Measurements from ENCODE around the gene TFAP2E.

TFAP2E gene

DNA sequence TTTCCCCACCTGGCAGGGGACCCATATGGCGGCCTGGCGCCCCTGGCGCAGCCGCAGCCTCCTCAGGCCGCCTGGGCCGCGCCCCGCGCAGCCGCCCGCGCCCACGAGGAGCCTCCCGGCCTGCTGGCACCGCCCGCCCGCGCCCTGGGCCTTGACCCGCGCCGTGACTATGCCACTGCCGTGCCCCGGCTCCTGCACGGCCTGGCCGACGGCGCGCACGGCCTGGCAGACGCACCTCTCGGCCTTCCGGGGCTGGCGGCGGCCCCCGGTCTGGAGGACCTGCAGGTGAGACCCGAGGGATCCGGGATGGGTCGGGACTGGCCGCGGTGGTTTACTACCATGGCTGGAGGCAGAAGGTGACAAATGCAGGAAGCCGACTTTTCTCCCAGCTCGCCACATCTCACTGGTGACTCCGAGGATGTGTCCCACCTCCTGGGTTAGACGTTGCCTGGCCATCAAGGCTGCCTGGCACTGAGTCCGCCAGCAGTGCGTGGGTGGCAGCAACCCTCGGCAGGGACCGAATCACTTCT, 1.1 kb downstream of the TFAP2E start:
- Histone ChIP-seq H3K4me1 (ENCODE audit: control insufficient read depth, low read length) (peaks cover 20% of the 10 kb centered on the region), H3K27ac (ENCODE audit: low read depth, low read length) (no peak overlapping the region), H3K36me3 (ENCODE audit: control insufficient read depth, low read length) (no peaks in the 10 kb centered on the region), H3K79me2 (ENCODE audit: control insufficient read depth, low read length) (no peaks in the 10 kb centered on the region), H3K4me2 (ENCODE audit: low read length) (no peak overlapping the region), H3F3A (ENCODE audit: control insufficient read depth, insufficient read depth) (peaks cover 4% of the 10 kb centered on the region; the same call in 1 of the 2 replicates), H3K4me3 (ENCODE audit: low read length) (no peak overlapping the region), H3K27me3 (ENCODE audit: control insufficient read depth, low read length) (peaks cover 34% of the 10 kb centered on the region), H3K9me2 (replicated peaks; ENCODE audit: control insufficient read depth, low read length) (no peaks in the 10 kb centered on the region), H3K9me3 (ENCODE audit: control insufficient read depth, insufficient read depth, low read length) (no peaks in the 10 kb centered on the region), H4K20me1 (ENCODE audit: control insufficient read depth, insufficient read depth, low read depth, low read length) (0 out of 2 replicates have a peak, but pooled peaks cover 3% of the 10 kb centered on the region)
- TF ChIP-seq EZH2phosphoT487 (IDR thresholded peaks at IDR 0.05; ENCODE audit: borderline replicate concordance, low read length) = no peak
- TF ChIP-seq, protein P1, sequence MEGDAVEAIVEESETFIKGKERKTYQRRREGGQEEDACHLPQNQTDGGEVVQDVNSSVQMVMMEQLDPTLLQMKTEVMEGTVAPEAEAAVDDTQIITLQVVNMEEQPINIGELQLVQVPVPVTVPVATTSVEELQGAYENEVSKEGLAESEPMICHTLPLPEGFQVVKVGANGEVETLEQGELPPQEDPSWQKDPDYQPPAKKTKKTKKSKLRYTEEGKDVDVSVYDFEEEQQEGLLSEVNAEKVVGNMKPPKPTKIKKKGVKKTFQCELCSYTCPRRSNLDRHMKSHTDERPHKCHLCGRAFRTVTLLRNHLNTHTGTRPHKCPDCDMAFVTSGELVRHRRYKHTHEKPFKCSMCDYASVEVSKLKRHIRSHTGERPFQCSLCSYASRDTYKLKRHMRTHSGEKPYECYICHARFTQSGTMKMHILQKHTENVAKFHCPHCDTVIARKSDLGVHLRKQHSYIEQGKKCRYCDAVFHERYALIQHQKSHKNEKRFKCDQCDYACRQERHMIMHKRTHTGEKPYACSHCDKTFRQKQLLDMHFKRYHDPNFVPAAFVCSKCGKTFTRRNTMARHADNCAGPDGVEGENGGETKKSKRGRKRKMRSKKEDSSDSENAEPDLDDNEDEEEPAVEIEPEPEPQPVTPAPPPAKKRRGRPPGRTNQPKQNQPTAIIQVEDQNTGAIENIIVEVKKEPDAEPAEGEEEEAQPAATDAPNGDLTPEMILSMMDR (IDR thresholded peaks at IDR 0.05; ENCODE audit: low read depth, low read length, poor library complexity, severe bottlenecking) = no peak

DNA sequence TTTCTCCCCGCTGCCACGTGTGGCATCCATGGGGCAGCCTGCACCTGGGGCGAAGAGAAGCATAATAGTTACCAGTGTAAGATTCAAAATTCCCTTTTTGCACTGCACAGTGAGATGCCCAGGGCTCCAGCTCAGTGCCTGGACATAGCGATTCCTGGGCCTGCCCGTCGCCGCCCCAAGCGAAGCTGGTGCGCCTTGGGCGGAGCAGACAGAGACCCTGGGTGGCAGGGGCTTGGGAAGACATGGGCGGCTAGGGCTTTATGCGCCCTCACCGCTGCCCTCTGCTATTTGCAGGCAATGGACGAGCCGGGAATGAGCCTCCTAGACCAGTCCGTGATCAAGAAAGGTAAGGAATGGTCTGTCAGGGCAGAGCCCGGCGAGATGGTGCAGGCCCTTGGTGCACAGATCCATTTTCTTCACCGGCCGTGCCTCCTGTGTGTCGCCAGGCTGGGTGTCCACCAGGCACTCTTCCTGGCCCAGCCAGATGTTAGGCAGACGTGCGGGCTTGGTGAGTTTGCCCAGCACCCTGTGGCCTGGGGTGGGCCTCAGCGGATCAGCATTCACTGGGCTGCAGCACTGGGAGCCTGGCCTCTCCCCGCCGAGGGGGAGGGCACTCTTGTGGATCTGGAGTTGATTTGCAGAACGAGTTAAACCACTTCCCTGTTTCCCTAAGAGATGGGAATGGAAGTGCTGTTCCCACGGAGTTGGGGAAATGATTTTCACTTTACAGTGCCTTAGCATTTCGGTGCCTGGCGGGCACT, 1.7 kb downstream of the TFAP2E start:
- H3K27me3 ChIP-seq (ENCODE audit: control insufficient read depth, low read length) = peaks cover 34% of the 10 kb centered on the region
- no peak overlapping the region for H3K4me3 ChIP-seq (ENCODE audit: low read length)
- H3K79me2 ChIP-seq (ENCODE audit: control insufficient read depth, low read length) = no peaks in the 10 kb centered on the region
- TF ChIP-seq, protein P1 (IDR thresholded peaks at IDR 0.05; ENCODE audit: low read depth, low read length, poor library complexity, severe bottlenecking) = no peak
- no peak for TF ChIP-seq EZH2phosphoT487 (IDR thresholded peaks at IDR 0.05; ENCODE audit: borderline replicate concordance, low read length)
- H3K9me3 ChIP-seq (ENCODE audit: control insufficient read depth, insufficient read depth, low read length) = no peaks in the 10 kb centered on the region
- H3K4me2 ChIP-seq (ENCODE audit: low read length) = no peak overlapping the region
- H3K27ac ChIP-seq (ENCODE audit: low read depth, low read length) = no peak overlapping the region
- no peaks in the 10 kb centered on the region for H3K9me2 ChIP-seq (replicated peaks; ENCODE audit: control insufficient read depth, low read length)
- H4K20me1 ChIP-seq (ENCODE audit: control insufficient read depth, insufficient read depth, low read depth, low read length) = no peaks in the 10 kb centered on the region
- peaks cover 4% of the 10 kb centered on the region; the same call in 1 of the 2 replicates for H3F3A ChIP-seq (ENCODE audit: control insufficient read depth, insufficient read depth)
- no peaks in the 10 kb centered on the region for H3K36me3 ChIP-seq (ENCODE audit: control insufficient read depth, low read length)
- peaks cover 20% of the 10 kb centered on the region for H3K4me1 ChIP-seq (ENCODE audit: control insufficient read depth, low read length)

DNA sequence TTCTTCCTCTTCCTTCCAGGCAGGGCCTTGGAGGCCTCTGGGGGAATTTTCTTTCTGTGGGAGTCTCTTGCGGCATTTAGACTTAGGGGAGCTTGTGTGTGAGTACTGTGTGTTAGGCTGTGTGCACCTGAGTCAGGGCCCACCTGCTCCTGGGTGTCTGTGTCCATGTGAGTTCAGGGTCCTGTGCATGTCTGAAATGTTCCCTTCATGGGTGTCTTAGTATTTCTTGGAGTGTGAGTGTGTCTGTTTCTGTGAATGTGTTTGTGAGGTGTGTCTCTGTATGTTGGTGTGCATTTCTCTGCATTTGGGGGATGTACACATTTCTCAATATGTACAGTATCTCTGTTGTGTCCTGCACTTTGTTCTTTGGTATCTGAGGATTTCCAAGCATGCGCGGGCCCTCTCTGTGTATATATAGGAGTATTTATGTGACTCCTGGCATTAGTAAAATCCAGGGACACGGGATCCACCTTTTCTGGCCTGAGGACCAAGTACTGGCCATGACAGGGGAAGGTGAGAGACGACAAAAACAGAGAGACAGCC, 2.4 kb downstream of the TFAP2E start:
- Histone ChIP-seq H3K4me3 (ENCODE audit: low read length) (no peak overlapping the region), H3K4me1 (ENCODE audit: control insufficient read depth, low read length) (peaks cover 24% of the 10 kb centered on the region), H3K27ac (ENCODE audit: low read depth, low read length) (no peak overlapping the region), H3K27me3 (ENCODE audit: control insufficient read depth, low read length) (peaks cover 34% of the 10 kb centered on the region), H4K20me1 (ENCODE audit: control insufficient read depth, insufficient read depth, low read depth, low read length) (no peaks in the 10 kb centered on the region), H3K4me2 (ENCODE audit: low read length) (no peak overlapping the region), H3K9me3 (ENCODE audit: control insufficient read depth, insufficient read depth, low read length) (no peaks in the 10 kb centered on the region), H3K36me3 (ENCODE audit: control insufficient read depth, low read length) (no peaks in the 10 kb centered on the region), H3F3A (ENCODE audit: control insufficient read depth, insufficient read depth) (peaks cover 4% of the 10 kb centered on the region; the same call in 1 of the 2 replicates), H3K79me2 (ENCODE audit: control insufficient read depth, low read length) (no peaks in the 10 kb centered on the region), H3K9me2 (replicated peaks; ENCODE audit: control insufficient read depth, low read length) (no peaks in the 10 kb centered on the region)
- TF ChIP-seq, protein P1 (IDR thresholded peaks at IDR 0.05; ENCODE audit: low read depth, low read length, poor library complexity, severe bottlenecking) = no peak
- TF ChIP-seq EZH2phosphoT487 (IDR thresholded peaks at IDR 0.05; ENCODE audit: borderline replicate concordance, low read length) = no peak

All from DOHH2 (cell line).